Measurements from ENCODE around the gene MYO10. TPM values are rescaled to one million over a fixed set of nuclear protein-coding genes. Genes with fewer than 3 reads are reported as not detected.

Gene MYO10
- total RNA-seq, 1 donor from 2014 or later: 56.7 TPM

DNA sequence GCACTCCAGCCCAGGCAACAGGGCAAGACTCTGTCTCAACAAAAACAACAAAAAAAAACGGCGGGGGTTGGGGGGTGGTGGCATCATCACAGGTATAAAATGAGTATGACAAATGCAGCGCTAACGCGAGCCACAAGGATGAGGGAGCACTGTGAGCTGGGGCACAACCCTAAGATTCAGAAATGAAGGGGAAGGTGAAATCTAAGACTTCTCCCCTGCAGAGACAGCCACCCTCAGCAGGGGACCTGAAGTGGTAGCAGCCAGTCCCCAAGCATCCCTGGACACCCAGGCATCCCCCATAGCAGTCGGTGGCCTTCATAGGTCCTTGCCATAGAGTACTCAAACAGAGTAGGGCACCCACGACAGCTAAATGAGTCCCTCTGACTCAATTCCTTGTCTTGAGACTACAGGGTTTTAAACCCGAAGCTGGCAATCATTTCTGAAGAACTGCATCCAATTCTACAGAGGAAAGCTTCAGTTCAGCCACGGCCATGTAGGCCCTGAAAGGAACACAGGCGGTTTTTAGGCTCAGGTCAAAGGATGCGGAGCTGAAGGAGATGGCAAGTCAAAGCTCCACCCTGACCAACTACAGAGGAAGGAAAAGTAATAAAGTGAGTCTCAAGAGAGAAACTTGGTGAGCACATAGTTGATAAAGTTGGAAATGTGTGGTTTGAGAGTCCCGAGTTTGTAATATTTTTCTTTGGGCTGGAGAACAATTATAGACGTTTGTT lies 50.3 kb downstream of the MYO10 start:
- no peaks in the 10 kb centered on the region for H3K9me3 Mint-ChIP-seq
- no peak for DNase-seq (ENCODE audit: low spot score in 2 of 2, unreplicated experiment in 2 of 2)
- peaks cover 2% of the 10 kb centered on the region for H3K36me3 Mint-ChIP-seq
- TF ChIP-seq, protein P1, sequence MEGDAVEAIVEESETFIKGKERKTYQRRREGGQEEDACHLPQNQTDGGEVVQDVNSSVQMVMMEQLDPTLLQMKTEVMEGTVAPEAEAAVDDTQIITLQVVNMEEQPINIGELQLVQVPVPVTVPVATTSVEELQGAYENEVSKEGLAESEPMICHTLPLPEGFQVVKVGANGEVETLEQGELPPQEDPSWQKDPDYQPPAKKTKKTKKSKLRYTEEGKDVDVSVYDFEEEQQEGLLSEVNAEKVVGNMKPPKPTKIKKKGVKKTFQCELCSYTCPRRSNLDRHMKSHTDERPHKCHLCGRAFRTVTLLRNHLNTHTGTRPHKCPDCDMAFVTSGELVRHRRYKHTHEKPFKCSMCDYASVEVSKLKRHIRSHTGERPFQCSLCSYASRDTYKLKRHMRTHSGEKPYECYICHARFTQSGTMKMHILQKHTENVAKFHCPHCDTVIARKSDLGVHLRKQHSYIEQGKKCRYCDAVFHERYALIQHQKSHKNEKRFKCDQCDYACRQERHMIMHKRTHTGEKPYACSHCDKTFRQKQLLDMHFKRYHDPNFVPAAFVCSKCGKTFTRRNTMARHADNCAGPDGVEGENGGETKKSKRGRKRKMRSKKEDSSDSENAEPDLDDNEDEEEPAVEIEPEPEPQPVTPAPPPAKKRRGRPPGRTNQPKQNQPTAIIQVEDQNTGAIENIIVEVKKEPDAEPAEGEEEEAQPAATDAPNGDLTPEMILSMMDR (IDR thresholded peaks at IDR 0.05; ENCODE audit: unreplicated experiment): no peak
- no peaks in the 10 kb centered on the region for H3K27me3 Mint-ChIP-seq (ENCODE audit: low read depth)
- H3K4me3 Mint-ChIP-seq: no peak overlapping the region
- H3K4me1 Mint-ChIP-seq: peaks cover 54% of the 10 kb centered on the region
- H3K27ac Mint-ChIP-seq: peak overlapping the region; percentile 52

DNA sequence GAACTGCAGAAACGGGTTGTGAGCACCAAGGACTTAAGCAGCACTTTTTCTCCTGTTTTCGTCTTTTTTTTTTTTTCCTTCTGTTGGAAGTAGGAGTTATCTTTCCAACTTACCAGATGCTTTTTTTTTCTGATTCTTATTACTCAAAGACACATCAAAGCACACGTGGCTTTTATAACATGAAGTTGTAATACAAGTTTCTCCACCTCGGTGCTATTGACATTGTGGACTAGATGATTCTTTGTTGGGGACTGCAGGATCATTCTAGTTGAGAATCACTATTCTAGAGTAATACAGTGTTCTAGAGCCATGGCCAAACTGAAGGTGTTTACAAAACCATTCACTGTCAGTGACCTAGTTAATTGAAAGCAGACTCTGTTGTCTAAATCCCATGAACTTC lies 51.5 kb downstream of the MYO10 start:
- DNase-seq (ENCODE audit: low spot score in 2 of 2, unreplicated experiment in 2 of 2): no peak
- H3K4me1 Mint-ChIP-seq: peaks cover 50% of the 10 kb centered on the region
- TF ChIP-seq, protein P1 (IDR thresholded peaks at IDR 0.05; ENCODE audit: unreplicated experiment): no peak
- peak overlapping the region; percentile 77 for H3K27ac Mint-ChIP-seq
- no peaks in the 10 kb centered on the region for H3K9me3 Mint-ChIP-seq
- H3K36me3 Mint-ChIP-seq: peaks cover 2% of the 10 kb centered on the region
- no peak overlapping the region for H3K4me3 Mint-ChIP-seq
- no peaks in the 10 kb centered on the region for H3K27me3 Mint-ChIP-seq (ENCODE audit: low read depth)

DNA sequence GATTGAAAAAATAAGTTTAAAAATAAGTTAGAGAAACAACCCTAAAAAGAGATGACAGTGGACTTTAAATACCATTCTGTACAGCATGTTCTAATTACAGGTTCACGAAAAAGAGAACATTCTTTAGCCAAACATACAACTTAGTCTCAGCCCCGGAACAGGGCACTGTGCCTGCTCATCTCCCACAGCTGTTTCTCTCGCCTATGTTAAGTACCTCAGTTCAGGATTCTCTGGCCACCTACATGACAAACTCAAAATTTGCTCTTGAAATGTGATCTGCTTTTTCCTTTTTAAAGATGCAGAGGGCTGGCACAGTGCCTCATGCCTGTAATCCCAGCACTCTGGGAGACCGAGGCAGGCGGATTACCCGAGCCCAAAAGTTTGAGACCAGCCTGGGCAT lies 52.3 kb downstream of the MYO10 start:
- DNase-seq (ENCODE audit: low spot score in 2 of 2, unreplicated experiment in 2 of 2): no peak
- H3K27ac Mint-ChIP-seq: no peak overlapping the region
- H3K27me3 Mint-ChIP-seq (ENCODE audit: low read depth): no peaks in the 10 kb centered on the region
- TF ChIP-seq, protein P1 (IDR thresholded peaks at IDR 0.05; ENCODE audit: unreplicated experiment): no peak
- H3K9me3 Mint-ChIP-seq: no peaks in the 10 kb centered on the region
- no peak overlapping the region for H3K4me3 Mint-ChIP-seq
- peaks cover 2% of the 10 kb centered on the region for H3K36me3 Mint-ChIP-seq
- peaks cover 45% of the 10 kb centered on the region for H3K4me1 Mint-ChIP-seq

DNA sequence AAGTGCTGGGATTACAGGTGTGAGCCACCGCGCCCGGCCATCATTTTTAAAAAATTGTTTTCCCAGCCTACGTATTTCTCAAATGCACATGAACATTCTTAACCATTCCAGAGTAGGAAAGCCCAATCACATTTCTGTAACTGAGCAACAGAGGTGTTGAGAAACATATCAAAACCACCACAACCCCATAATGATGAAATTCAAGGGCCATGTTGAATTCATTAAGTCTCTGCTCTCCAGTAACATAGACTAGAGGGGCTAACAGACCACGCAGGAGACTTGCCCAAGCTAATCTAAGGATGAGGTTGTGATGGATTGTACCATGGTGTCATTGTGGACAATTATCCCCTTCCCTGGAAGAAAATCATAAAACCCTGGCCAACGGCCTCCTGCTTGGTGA lies 52.9 kb downstream of the MYO10 start:
- no peak overlapping the region for H3K4me3 Mint-ChIP-seq
- peaks cover 2% of the 10 kb centered on the region for H3K36me3 Mint-ChIP-seq
- TF ChIP-seq, protein P1 (IDR thresholded peaks at IDR 0.05; ENCODE audit: unreplicated experiment): no peak
- H3K4me1 Mint-ChIP-seq: peaks cover 45% of the 10 kb centered on the region
- no peak for DNase-seq (ENCODE audit: low spot score in 2 of 2, unreplicated experiment in 2 of 2)
- no peaks in the 10 kb centered on the region for H3K9me3 Mint-ChIP-seq
- no peaks in the 10 kb centered on the region for H3K27me3 Mint-ChIP-seq (ENCODE audit: low read depth)
- no peak overlapping the region for H3K27ac Mint-ChIP-seq

DNA sequence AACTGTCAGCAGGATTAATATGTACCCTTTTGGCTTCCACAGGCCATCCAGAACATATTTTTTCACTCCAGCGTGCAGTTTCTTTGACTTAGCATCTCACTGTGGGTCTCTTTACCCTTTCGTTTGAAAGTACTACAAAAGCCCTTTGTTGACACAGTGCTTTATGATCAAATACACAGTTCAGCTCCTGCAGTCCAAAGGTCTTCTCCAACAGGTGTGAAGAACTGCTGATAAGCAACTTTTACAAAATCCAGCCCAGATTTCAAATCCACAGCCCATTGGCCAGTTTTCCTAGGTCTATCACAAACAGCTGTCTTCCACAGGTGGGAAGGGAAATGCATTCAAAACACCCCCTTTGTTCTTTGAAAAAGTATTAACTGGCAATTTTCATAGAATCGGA lies 54.8 kb downstream of the MYO10 start:
- Mint-ChIP-seq H3K9me3 (no peaks in the 10 kb centered on the region), H3K36me3 (peaks cover 7% of the 10 kb centered on the region), H3K4me3 (no peak overlapping the region), H3K4me1 (peaks cover 40% of the 10 kb centered on the region), H3K27me3 (ENCODE audit: low read depth) (no peaks in the 10 kb centered on the region), H3K27ac (no peak overlapping the region)
- TF ChIP-seq, protein P1 (IDR thresholded peaks at IDR 0.05; ENCODE audit: unreplicated experiment): no peak
- DNase-seq (ENCODE audit: low spot score in 2 of 2, unreplicated experiment in 2 of 2): no peak
